Measurements from ENCODE around the gene BAIAP2L1.

DNA sequence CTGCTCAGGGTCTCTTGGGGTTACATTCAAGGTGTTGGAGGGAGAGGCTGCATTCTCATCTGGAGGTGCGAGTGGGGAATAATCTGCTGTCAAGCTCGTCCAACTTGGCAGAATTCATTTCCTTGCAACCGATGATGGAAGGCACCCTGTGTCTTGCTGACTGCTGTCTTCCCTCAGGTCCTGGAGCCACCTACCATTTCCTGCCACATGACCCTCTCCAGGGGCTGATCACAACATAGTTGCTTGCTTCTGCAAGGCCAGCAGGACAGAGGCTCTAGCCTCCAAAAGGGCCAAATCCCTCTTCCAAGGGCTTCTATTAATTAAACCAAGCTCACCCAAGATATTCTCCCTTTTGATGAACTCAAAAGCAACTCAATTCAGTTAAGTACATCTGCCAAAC is 133.6 kb downstream of the BAIAP2L1 start:
- TF ChIP-seq ZNF274 (IDR thresholded peaks at IDR 0.05; ENCODE audit: low read depth, low read length) (no peak), SUZ12 (IDR thresholded peaks at IDR 0.05; ENCODE audit: extremely low read depth, insufficient read depth, insufficient read length) (no peak)
